Hepatocyte (in vitro differentiated cells): ENCODE measurements around the gene PACSIN2. TPM values are rescaled to one million over a fixed set of nuclear protein-coding genes. Genes with fewer than 3 reads are reported as not detected.
A peak's percentile ranks its signal among the peaks of the same experiment; 100 is the strongest.

Experiments used
- DNase-seq: peaks from one replicate; pipeline ENCODE4 v3.0.0-alpha.2; 2016; ENCODE audit warnings: low spot score
- H2AFZ ChIP-seq: fragments of 200-600 bp; sonication (generic); 2 replicates; pipeline ENCODE4 v1.6.0; 2016; ENCODE audit warnings: antibody characterized with exemption, mild to moderate bottlenecking
- H3K27ac ChIP-seq: fragments of 200-600 bp; sonication (generic); 2 replicates; pipeline ENCODE4 v1.5.1; 2016; ENCODE audit warnings: mild to moderate bottlenecking
- H3K27me3 ChIP-seq: fragments of 200-600 bp; sonication (generic); 2 replicates; pipeline ENCODE4 v1.6.1; 2016
- H3K36me3 ChIP-seq: fragments of 200-600 bp; sonication (generic); replicated peaks from 2 replicates; pipeline ENCODE4 v1.5.1; 2016; ENCODE audit warnings: low read depth; ENCODE audit not compliant: insufficient read depth
- H3K4me1 ChIP-seq: fragments of 200-600 bp; sonication (generic); 2 replicates; pipeline ENCODE4 v1.5.1; 2016; ENCODE audit warnings: mild to moderate bottlenecking, moderate library complexity; ENCODE audit not compliant: insufficient read depth
- H3K4me2 ChIP-seq: fragments of 200-600 bp; sonication (generic); 2 replicates; pipeline ENCODE4 v1.6.0; 2016
- H3K4me3 ChIP-seq: fragments of 200-600 bp; sonication (generic); 2 replicates; pipeline ENCODE4 v1.5.1; 2016; ENCODE audit warnings: mild to moderate bottlenecking
- H3K79me2 ChIP-seq: fragments of 200-600 bp; sonication (generic); 2 replicates; pipeline ENCODE4 v1.6.0; 2017; ENCODE audit warnings: mild to moderate bottlenecking
- H3K9me2 ChIP-seq: fragments of 200-600 bp; sonication (generic); replicated peaks from 2 replicates; pipeline ENCODE4 v1.6.0; 2017; ENCODE audit warnings: mild to moderate bottlenecking; ENCODE audit not compliant: insufficient read depth
- H3K9me3 ChIP-seq: fragments of 200-600 bp; sonication (generic); 2 replicates; pipeline ENCODE4 v1.5.1; 2016; ENCODE audit warnings: low read depth, mild to moderate bottlenecking
- H4K20me1 ChIP-seq: fragments of 200-600 bp; sonication (generic); 2 replicates; pipeline ENCODE4 v1.6.0; 2016; ENCODE audit warnings: mild to moderate bottlenecking; ENCODE audit not compliant: insufficient read depth, poor library complexity, severe bottlenecking
- EZH2 ChIP-seq: fragments of 200-600 bp; sonication (generic); IDR thresholded peaks from 2 replicates; pipeline ENCODE4 v1.6.1; 2016; ENCODE audit warnings: antibody characterized with exemption, mild to moderate bottlenecking, borderline replicate concordance
- EZH2phosphoT487 ChIP-seq: fragments of 200-600 bp; sonication (generic); IDR thresholded peaks from one replicate; pipeline ENCODE4 v1.6.1; 2018; ENCODE audit warnings: antibody characterized with exemption, mild to moderate bottlenecking, low read depth, moderate library complexity; ENCODE audit not compliant: unreplicated experiment, severe bottlenecking
- WGBS: methylation state at CpG from one replicate; pipeline ENCODE4 v1.1.6; 2016; ENCODE audit warnings: low lambda C conversion rate; ENCODE audit errors: missing lambda C conversion rate; 5-methylcytosine and 5-hydroxymethylcytosine counted together
- polyA plus RNA-seq: library from polyadenylated mRNA; unstranded; fragments of >200 nt; fragmentation: Nextera tagmentation; extraction: Ambion mirVana; gene quantifications from 2 replicates; pipeline ENCODE4 v1.2.1, GENCODE V29; 2016
- total RNA-seq: library from RNA; depleted of rRNA; stranded (reverse); fragments of >200 nt; gene quantifications from 2 replicates; pipeline ENCODE4 v1.2.3, GENCODE V29; 2014
- TF ChIP-seq, protein P1 (sequence below): fragments of 200-600 bp; sonication (generic); IDR thresholded peaks from 2 replicates; pipeline ENCODE4 v1.5.1; 2016; ENCODE audit warnings: antibody characterized with exemption, mild to moderate bottlenecking; ENCODE audit not compliant: poor library complexity

PACSIN2 gene
- total and polyA plus RNA-seq, 2 experiments from 2014 or later = 77.7 to 86.3 TPM

DNA sequence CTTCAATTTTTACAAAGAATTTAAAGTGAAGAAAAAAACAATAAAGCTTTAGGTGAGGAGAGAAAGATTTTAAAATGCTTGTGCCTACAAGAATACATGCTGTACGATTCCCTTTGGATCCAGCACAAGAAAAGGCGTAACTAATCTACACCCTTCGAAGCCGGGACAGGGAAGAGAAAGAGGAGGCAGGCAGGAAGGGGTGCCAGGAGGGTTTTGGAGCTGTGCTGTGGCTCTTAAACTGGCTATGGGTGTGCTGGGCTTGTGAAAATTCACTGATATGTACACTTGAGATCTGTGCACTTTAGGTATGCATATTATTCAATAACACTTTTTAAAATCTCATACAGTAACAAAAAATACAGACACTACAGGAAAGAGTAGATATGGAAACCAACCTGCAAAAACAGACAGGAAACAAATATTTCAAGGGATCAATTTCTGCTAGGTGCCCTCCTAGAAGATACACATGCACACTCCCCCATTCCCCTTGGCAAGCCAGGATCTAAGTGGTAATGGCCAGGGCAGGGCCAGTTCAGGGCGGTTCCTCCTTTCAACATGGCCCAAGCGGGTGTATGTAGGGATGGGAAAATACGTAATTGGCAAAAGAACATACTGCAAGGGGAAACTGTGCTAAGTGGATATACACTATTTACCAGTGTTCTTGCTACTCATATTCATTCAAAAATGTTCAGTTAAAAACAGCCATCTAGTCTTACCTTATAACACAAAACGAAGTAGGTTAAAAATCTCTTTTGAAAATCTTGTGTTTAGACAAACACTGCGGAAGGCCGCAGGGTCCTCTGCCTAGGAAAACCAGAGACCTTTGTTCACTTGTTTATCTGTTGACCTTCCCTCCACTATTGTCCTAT lies 54.2 kb downstream of the PACSIN2 start:
- TF ChIP-seq, protein P1, sequence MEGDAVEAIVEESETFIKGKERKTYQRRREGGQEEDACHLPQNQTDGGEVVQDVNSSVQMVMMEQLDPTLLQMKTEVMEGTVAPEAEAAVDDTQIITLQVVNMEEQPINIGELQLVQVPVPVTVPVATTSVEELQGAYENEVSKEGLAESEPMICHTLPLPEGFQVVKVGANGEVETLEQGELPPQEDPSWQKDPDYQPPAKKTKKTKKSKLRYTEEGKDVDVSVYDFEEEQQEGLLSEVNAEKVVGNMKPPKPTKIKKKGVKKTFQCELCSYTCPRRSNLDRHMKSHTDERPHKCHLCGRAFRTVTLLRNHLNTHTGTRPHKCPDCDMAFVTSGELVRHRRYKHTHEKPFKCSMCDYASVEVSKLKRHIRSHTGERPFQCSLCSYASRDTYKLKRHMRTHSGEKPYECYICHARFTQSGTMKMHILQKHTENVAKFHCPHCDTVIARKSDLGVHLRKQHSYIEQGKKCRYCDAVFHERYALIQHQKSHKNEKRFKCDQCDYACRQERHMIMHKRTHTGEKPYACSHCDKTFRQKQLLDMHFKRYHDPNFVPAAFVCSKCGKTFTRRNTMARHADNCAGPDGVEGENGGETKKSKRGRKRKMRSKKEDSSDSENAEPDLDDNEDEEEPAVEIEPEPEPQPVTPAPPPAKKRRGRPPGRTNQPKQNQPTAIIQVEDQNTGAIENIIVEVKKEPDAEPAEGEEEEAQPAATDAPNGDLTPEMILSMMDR = no peak
- H3K9me2 ChIP-seq = no peaks in the 10 kb centered on the region
- H3K4me1 ChIP-seq = peaks cover 62% of the 10 kb centered on the region
- H2AFZ ChIP-seq = no peak overlapping the region
- no peak for DNase-seq
- H4K20me1 ChIP-seq = peaks cover 5% of the 10 kb centered on the region
- H3K9me3 ChIP-seq = no peaks in the 10 kb centered on the region
- no peaks in the 10 kb centered on the region for H3K27me3 ChIP-seq
- H3K4me2 ChIP-seq = peak overlapping the region; percentile 67
- H3K27ac ChIP-seq = peak overlapping the region; percentile 91
- H3K79me2 ChIP-seq = peaks cover 82% of the 10 kb centered on the region
- H3K4me3 ChIP-seq = no peak overlapping the region
- 74% methylated on average over 10 of the region's 10 CpGs for WGBS
- no peaks in the 10 kb centered on the region for H3K36me3 ChIP-seq

DNA sequence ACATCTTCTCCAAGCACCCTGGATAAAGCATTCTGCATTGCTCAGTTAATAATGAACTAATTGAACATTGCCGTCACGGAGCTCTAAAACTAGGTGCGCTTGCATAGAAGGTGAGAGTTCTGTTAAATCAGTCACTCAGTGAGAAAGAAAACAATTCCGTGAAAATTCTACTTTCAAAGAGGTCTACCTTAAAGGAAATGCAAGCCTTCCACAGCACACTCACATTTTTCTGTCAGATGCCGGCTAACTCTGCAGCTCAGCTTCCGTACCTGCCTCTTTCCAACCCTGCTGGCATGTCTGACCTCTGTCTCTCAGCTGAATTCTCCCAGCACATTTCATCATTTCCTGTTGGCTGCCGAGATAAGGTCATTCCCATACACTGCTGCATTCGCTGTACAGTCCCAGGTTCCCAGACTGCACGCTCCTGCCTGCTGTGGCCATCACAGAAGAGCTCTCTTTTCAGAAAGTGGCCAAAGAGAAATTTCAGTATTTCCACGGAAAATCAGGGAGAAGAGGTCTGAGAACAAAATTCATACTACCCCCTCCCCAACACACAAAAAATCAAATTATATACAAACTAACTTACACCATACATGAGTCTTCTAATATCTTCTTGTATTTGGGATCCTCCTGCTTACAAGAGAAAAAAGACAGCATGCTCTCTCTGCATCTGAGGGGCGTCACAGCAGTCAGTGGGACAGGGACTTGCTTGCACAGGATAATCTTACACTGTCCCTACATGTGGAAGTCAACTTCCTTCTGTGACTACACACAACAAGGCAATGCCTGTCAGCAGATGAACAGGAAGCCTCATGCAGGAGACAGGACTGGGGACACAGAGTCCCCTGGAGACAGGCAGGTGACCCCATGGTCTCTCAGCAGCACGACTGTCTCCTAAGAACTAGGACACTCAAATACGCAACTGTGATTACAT lies 55.1 kb downstream of the PACSIN2 start:
- H4K20me1 ChIP-seq = no peaks in the 10 kb centered on the region
- no peak overlapping the region for H2AFZ ChIP-seq
- H3K4me1 ChIP-seq = peaks cover 62% of the 10 kb centered on the region

DNA sequence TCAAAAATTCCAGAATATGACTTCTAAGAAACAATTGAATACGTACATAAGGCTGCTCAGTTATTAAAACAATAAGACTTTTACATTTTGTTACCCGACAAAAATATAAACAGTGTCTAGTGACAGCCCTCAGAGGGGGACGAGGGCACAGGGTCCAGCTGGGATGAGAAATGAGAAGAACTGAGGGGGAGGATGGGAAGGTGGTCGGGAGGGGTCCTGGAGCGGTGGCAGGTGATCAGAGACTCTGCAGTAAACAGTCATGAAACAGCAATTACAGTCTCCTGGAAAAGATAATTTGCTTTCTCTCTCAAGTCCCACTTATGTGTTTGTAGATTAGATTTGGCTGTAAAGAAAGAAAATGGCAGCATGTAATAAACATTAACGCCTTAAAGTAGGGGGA lies 56.0 kb downstream of the PACSIN2 start:
- no peaks in the 10 kb centered on the region for H3K36me3 ChIP-seq
- peaks cover 82% of the 10 kb centered on the region for H3K79me2 ChIP-seq
- TF ChIP-seq, protein P1 = no peak
- TF ChIP-seq EZH2 (no peak), EZH2phosphoT487 (no peak)
- H3K4me1 ChIP-seq = peaks cover 62% of the 10 kb centered on the region
- H3K4me2 ChIP-seq = peak overlapping the region; percentile 67
- WGBS = 52% methylated on average over 6 of the region's 6 CpGs
- no peak overlapping the region for H2AFZ ChIP-seq
- no peaks in the 10 kb centered on the region for H3K27me3 ChIP-seq
- H3K9me2 ChIP-seq = no peaks in the 10 kb centered on the region
- peaks cover 6% of the 10 kb centered on the region for H4K20me1 ChIP-seq
- peak overlapping the region; percentile 0 for H3K4me3 ChIP-seq
- DNase-seq = no peak
- H3K9me3 ChIP-seq = no peaks in the 10 kb centered on the region
- H3K27ac ChIP-seq = peak overlapping the region; percentile 91

More for the DNA sequence above, 55.1 kb downstream of the PACSIN2 start:
- Histone ChIP-seq H3K36me3 (no peaks in the 10 kb centered on the region), H3K27ac (peak overlapping the region; percentile 91), H3K4me3 (peak overlapping the region; percentile 0), H3K9me2 (no peaks in the 10 kb centered on the region), H3K79me2 (peaks cover 82% of the 10 kb centered on the region), H3K27me3 (no peaks in the 10 kb centered on the region), H3K4me2 (peak overlapping the region; percentile 67), H3K9me3 (no peaks in the 10 kb centered on the region)
- TF ChIP-seq EZH2phosphoT487 (no peak), EZH2 (no peak)
- peak; percentile 84 for DNase-seq
- WGBS = 24% methylated on average over 13 of the region's 13 CpGs
